ENCODE results near the gene PCDH18.
"Not testable (repeated sequence)": the region's sequence is repeated elsewhere in the genome, so short reads cannot be mapped to it uniquely, and the experiment has no call there.

PCDH18 gene, protein sequence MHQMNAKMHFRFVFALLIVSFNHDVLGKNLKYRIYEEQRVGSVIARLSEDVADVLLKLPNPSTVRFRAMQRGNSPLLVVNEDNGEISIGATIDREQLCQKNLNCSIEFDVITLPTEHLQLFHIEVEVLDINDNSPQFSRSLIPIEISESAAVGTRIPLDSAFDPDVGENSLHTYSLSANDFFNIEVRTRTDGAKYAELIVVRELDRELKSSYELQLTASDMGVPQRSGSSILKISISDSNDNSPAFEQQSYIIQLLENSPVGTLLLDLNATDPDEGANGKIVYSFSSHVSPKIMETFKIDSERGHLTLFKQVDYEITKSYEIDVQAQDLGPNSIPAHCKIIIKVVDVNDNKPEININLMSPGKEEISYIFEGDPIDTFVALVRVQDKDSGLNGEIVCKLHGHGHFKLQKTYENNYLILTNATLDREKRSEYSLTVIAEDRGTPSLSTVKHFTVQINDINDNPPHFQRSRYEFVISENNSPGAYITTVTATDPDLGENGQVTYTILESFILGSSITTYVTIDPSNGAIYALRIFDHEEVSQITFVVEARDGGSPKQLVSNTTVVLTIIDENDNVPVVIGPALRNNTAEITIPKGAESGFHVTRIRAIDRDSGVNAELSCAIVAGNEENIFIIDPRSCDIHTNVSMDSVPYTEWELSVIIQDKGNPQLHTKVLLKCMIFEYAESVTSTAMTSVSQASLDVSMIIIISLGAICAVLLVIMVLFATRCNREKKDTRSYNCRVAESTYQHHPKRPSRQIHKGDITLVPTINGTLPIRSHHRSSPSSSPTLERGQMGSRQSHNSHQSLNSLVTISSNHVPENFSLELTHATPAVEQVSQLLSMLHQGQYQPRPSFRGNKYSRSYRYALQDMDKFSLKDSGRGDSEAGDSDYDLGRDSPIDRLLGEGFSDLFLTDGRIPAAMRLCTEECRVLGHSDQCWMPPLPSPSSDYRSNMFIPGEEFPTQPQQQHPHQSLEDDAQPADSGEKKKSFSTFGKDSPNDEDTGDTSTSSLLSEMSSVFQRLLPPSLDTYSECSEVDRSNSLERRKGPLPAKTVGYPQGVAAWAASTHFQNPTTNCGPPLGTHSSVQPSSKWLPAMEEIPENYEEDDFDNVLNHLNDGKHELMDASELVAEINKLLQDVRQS

GRCh38 chr4:137531986-137532868 is at the start of gene PCDH18:
Gene PCDH18, minus strand, starts transcription at chr4:137532494. Its CDS starts 406 bp downstream, at chr4:137532088.
- no peak for DNase-seq

DNA sequence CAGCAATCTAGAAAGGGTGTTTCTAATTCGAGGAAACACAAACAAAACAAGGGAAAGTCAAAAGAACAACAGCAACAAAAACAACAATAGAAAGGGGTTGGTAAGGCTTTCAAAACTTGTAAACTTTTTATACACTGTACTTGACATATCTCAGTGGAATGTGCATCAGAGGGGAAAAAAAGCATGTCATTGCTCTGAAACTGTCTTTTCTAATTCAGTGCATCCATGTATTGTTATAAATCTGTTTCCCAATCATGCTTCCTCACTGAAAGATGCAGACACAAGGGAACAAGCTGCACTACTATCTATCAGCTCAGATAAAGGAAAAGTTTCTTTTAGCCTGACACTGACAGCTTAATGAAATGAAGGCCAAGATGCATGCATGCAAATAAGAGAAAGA is 44.2 kb upstream of the PCDH18 start:
- DNase-seq: no peak

- DNase-seq: no peak
These were observed 40.4 kb upstream of the PCDH18 start for GRCh38 chr4:137572647-137573046.

DNA sequence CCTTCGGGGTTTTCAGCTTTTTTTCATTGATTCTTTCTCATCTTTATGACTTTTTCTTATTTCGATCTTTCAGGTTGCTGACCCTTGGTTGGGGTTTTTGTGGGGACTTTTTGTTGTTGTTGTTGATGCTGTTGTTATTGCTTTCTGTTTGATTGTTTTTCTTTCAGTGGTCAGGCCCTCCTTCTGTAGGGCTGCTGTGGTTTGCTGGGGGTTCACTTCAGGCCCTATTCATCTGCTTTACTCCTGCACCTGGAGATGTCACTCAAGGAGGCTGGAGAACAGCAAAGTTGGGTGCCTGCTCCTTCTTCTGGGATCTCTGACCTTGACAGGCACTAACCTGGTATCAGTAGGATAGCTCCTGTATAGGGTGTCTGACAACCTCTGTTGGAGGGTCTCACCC is 39.9 kb upstream of the PCDH18 start:
- DNase-seq: no peak

GRCh38 chr4:137559801-137560200 is 27.5 kb upstream of the PCDH18 start:
- no peak for DNase-seq

DNA sequence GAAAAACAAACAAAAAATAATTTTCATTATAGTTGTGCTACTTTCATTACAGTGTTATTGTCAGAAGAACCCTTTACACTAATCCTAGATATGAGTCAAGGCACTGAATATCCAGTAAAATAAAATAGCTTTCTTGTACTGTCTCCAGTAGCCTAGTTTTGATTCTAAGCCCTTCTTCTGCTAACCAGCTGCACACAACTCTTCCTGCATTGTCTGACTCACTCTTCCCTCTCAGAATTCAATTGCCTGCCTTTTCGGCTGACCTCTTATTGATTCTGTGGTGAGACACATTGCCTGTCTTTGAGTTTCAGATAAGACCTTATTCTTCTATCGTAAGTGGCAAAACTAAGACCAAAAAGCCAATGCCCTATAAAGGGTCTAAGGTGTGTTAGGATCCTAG is 26.7 kb upstream of the PCDH18 start:
- no peak for DNase-seq

DNA sequence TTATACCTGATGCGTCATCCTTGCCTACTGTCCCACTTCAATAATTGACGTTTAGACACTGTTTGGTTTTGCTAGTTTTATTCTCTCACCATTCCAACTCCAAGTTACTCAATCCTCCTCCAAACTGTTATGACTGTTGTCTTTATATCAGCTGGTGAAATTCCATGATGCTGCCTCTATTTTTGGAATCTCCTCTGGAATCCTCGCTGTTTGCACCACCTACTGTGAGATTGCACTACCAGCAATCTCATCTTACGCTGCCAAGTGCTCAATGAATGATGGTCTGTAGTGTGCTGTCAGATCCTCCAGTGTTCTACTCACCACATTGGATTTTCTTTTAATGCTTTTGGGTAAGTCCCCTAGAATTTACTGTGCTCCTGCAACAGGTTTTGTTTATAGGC is 13.2 kb upstream of the PCDH18 start:
- no peak for DNase-seq

DNA sequence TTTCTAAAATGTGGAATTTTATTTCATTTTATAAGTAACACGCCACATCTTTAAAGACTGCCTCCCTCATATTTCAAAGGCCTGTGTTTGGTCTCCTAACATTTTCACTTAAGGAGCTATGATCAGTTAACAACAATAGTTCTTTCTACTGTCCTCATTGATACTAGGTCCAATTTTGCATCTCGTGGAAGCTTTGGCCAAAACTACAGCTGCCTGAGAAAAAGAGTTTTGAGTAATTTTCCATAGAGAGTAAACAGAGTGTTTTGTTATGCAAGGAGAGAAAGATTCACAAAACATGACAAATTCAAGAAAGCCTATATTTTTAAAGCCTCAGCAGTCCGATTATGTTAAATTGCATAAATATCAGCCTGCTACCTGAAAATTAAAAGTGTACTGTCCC is 11.4 kb upstream of the PCDH18 start:
- no peak for DNase-seq

- DNase-seq: no peak
These were observed 10.9 kb upstream of the PCDH18 start for GRCh38 chr4:137543198-137543597.

DNA sequence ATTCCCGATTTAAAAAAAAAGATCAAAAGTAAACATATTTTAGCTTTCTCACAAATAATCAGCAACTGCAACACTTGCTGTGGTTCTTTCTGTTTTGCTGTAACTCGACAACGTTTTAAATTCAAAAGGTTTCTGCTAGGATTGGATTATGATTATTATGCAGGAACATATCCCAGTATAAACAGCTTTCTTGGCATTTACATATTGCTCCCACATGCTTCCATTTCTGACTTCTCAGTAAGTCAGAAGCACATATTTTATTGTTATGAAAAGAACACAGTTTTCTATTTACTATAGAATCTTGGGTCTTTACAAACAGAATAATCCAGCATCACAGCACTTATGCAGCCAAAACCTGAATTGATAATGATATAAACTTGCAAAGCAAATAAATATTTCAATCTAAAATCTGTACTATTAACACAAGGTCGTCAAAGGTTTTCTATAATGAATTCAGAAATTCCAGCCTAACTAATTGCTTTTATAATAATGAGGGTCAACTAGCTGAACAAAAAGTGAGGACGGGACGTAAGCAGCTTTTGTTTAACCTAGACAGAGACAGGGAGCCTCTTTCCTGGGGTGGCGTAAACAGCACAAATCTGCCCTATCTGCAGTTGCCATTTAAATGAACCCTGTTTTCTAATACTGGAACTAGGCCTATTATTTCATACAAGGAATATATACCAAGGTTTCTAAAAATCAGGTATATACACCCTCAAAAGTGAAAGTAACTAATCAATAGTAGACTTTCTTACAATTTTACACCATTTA is 9.8 kb upstream of the PCDH18 start:
- DNase-seq: no peak

GRCh38 chr4:137541181-137541580 is 8.9 kb upstream of the PCDH18 start:
- no peak for DNase-seq

GRCh38 chr4:137540356-137540755 is 8.1 kb upstream of the PCDH18 start:
- no peak for DNase-seq

DNA sequence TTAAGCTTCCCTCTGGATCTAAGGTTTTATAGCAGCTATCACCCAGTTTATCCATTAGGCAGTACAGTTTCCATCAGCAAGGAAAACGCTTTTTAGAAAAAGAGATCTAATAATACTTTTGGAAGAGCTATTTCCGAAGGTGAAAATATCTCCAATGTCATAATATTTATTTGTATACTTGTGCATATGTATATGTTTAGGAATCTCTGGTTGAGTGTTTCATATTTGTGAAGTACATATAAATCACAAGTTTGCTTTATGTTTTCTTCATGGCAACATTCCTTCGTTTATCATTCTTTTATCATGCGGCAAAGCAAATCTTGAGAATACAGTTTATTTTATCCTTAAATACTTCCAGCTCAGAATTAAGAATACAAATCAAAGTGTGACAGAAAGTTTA is 6.2 kb upstream of the PCDH18 start:
- DNase-seq: no peak

DNA sequence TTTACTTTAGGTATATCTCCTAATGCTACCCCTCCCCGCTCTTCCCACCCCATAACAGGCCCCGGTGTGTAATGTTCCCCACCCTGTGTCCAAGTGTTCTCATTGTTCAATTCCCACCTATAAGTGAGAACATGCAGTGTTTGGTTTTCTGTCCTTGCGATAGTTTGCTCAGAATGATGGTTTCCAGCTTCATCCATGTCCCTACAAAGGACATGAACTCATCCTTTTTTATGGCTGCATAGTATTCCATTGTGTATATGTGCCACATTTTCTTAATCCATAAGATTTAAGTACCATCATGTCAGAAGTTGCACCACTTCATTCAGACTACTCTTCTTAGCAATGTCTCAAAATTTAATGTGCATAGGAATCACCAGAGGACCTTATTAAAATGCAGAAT is 5.5 kb upstream of the PCDH18 start:
- not testable (repeated sequence) for DNase-seq

GRCh38 chr4:137536789-137537561 is 4.7 kb upstream of the PCDH18 start:
- DNase-seq: no peak

GRCh38 chr4:137535718-137536117 is 3.4 kb upstream of the PCDH18 start:
- DNase-seq: no peak

- DNase-seq: no peak
These were observed 2.2 kb upstream of the PCDH18 start for GRCh38 chr4:137534516-137534915.

GRCh38 chr4:137533855-137534254 is 1.6 kb upstream of the PCDH18 start:
- no peak for DNase-seq

GRCh38 chr4:137532869-137533236 is 559 bp upstream of the PCDH18 start:
- DNase-seq: no peak

DNA sequence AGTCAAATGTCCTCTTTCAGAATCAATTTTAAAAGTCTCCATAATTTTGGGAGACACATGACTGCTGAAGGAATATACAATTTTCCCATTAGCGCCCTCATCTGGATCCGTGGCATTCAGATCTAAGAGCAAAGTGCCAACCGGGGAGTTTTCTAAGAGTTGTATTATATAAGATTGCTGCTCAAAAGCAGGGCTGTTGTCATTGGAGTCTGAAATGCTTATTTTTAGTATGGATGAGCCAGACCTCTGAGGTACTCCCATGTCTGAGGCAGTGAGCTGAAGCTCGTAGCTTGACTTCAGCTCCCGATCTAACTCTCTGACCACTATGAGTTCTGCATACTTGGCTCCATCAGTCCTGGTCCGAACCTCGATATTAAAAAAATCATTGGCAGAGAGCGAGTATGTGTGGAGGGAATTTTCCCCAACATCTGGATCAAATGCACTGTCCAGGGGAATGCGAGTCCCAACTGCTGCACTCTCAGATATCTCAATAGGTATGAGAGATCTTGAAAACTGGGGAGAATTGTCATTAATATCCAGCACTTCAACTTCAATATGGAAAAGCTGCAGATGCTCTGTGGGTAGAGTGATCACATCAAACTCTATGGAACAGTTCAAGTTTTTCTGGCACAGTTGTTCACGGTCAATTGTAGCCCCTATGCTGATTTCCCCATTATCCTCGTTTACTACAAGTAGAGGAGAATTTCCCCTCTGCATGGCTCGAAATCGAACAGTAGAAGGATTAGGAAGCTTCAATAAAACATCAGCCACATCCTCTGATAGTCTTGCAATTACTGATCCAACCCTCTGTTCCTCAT is 917 bp downstream of the PCDH18 start:
- no peak for DNase-seq

Measured in MV-4-11 (cell line).